B cell (primary cell): Measurements from ENCODE around the gene CHST15. TPM values are rescaled to one million over a fixed set of nuclear protein-coding genes. Genes with fewer than 3 reads are reported as not detected.

Experiments used
- ATAC-seq: fragments of 200-7000 bp; cut with Tn5 transposase; one replicate; pipeline ENCODE4 v1.10.0; 2021; ENCODE audit warnings: low read depth, mild to moderate bottlenecking, moderate number of reproducible peaks, moderate library complexity
- CTCF ChIA-PET: fragments of 350-600 bp; sonication (Branson Sonifier 250); formaldehyde crosslinking; loops from one replicate; lab custom pipeline; 2021; ENCODE audit warnings: antibody characterized with exemption, inconsistent platforms; lab: Charles Lee
- POLR2A ChIA-PET: fragments of 350-600 bp; sonication (Branson Sonifier 250); formaldehyde crosslinking; loops from one replicate; lab custom pipeline; 2021; ENCODE audit warnings: antibody characterized with exemption; lab: Charles Lee
- DNase-seq: peaks from one replicate; pipeline ENCODE4 v3.0.0; 2013
- H2AFZ ChIP-seq: 2 replicates; pipeline ENCODE4 v1.6.1; 2012; ENCODE audit warnings: mild to moderate bottlenecking, low read depth, low read length; ENCODE audit not compliant: insufficient read depth, poor library complexity, severe bottlenecking
- H3K27ac ChIP-seq, 2 donors: 1 replicate in 1 of 2; 2 replicates in 1 of 2; pipeline ENCODE4 v1.5.1; 2012 to 2013; ENCODE audit warnings: low read length in 2 of 2, mild to moderate bottlenecking in 2 of 2, moderate library complexity in 1 of 2
- H3K27me3 ChIP-seq, 4 experiments: fragments of 200-600 bp in 1 of 4; sonication (generic) in 1 of 4; replicated peaks in 1 of 4; 1 replicate in 2 of 4; 2 replicates in 2 of 4; pipeline versions ENCODE4 v1.6.1 to v1.7.0; 2013 to 2016; ENCODE audit warnings: low read length in 3 of 4, mild to moderate bottlenecking in 2 of 4, mixed read lengths in 1 of 4, moderate library complexity in 1 of 4; ENCODE audit not compliant: insufficient read depth in 4 of 4, control insufficient read depth in 3 of 4; ENCODE audit errors: control extremely low read depth in 1 of 4
- H3K36me3 ChIP-seq, 2 experiments: replicated peaks in 1 of 2; 1 replicate in 1 of 2; 2 replicates in 1 of 2; pipeline versions ENCODE4 v1.6.1 to v1.7.1; 2013; ENCODE audit warnings: low read length in 1 of 2; ENCODE audit not compliant: insufficient read depth in 2 of 2, control insufficient read depth in 1 of 2; ENCODE audit errors: control extremely low read depth in 1 of 2, extremely low read depth in 1 of 2
- H3K4me1 ChIP-seq, 2 donors: fragments of 200-600 bp in 1 of 2; sonication (generic) in 1 of 2; 1 replicate in 1 of 2; 2 replicates in 1 of 2; pipeline versions ENCODE4 v1.5.1 to v1.6.1; 2013 to 2017; ENCODE audit warnings: low read length in 2 of 2; ENCODE audit not compliant: control insufficient read depth in 2 of 2, insufficient read depth in 2 of 2
- H3K4me2 ChIP-seq: replicated peaks from 2 replicates; pipeline ENCODE3; 2012; ENCODE audit warnings: mild to moderate bottlenecking, low read depth, low read length; ENCODE audit not compliant: poor library complexity, severe bottlenecking
- H3K4me3 ChIP-seq, 5 experiments: fragments of 200-600 bp in 1 of 5; sonication (generic) in 1 of 5; 1 replicate in 3 of 5; 2 replicates in 2 of 5; pipeline versions ENCODE4 v1.5.1 to v1.7.0; 2011 to 2016; ENCODE audit warnings: low read length in 4 of 5, mild to moderate bottlenecking in 4 of 5, low read depth in 2 of 5, control low read depth in 1 of 5, moderate library complexity in 1 of 5; ENCODE audit not compliant: insufficient read depth in 1 of 5; ENCODE audit errors: control extremely low read depth in 1 of 5, extremely low read depth in 1 of 5
- H3K79me2 ChIP-seq: fragments of 200-600 bp; sonication (generic); one replicate; pipeline ENCODE4 v1.6.0; 2016; ENCODE audit warnings: low read length; ENCODE audit not compliant: control insufficient read depth, insufficient read depth
- H3K9ac ChIP-seq: fragments of 200-600 bp; sonication (generic); 2 replicates; pipeline ENCODE4 v1.6.1; 2017; ENCODE audit warnings: mild to moderate bottlenecking, low read length, moderate library complexity
- H3K9me3 ChIP-seq, 3 donors: one replicate each; pipeline versions ENCODE4 v1.6.1 to v1.7.1; 2013; ENCODE audit warnings: low read length in 2 of 3; ENCODE audit not compliant: control insufficient read depth in 2 of 3, insufficient read depth in 1 of 3; ENCODE audit errors: control extremely low read depth in 1 of 3
- H4K20me1 ChIP-seq: 2 replicates; pipeline ENCODE4 v1.6.0; 2012; ENCODE audit warnings: mild to moderate bottlenecking, low read length; ENCODE audit not compliant: insufficient read depth, control insufficient read depth, poor library complexity, severe bottlenecking
- H3K27ac Mint-ChIP-seq: one replicate; pipeline ENCODE4 v1.8.0; 2021; ENCODE audit warnings: mixed read lengths
- H3K27me3 Mint-ChIP-seq: one replicate; pipeline ENCODE4 v1.8.0; 2021; ENCODE audit warnings: mixed read lengths
- H3K4me1 Mint-ChIP-seq: one replicate; pipeline ENCODE4 v1.8.0; 2021; ENCODE audit warnings: mixed read lengths
- H3K4me3 Mint-ChIP-seq: one replicate; pipeline ENCODE4 v1.8.0; 2021; ENCODE audit warnings: mixed read lengths
- H3K9me3 Mint-ChIP-seq: one replicate; pipeline ENCODE4 v1.8.0; 2022; ENCODE audit warnings: mixed read lengths; ENCODE audit not compliant: insufficient read depth
- EZH2 ChIP-seq: IDR thresholded peaks from 2 replicates; pipeline ENCODE4 v1.6.1; 2012; ENCODE audit warnings: borderline replicate concordance, low read depth, mild to moderate bottlenecking, moderate library complexity, low read length; ENCODE audit not compliant: insufficient read depth, poor library complexity, severe bottlenecking
- WGBS: methylation state at CpG from one replicate; pipeline ENCODE4 v1.1.5; 2013; ENCODE audit warnings: missing lambda C conversion rate; ENCODE audit not compliant: insufficient coverage; 5-methylcytosine and 5-hydroxymethylcytosine counted together
- intact Hi-C: fragments of 100-400 bp; cut with micrococcal nuclease; formaldehyde crosslinking; loops from one replicate; pipeline ENCODE4 v1.10.0; 2022
- polyA plus RNA-seq: library from polyadenylated mRNA; depleted of rRNA; stranded (reverse); fragments of >200 nt; gene quantifications from 2 replicates; pipeline ENCODE4 v1.2.3, GENCODE V29; 2012
- total RNA-seq, 2 donors: library from RNA; stranded (reverse); fragments of 120-200 nt in 1 of 2; gene quantifications; 1 replicate in 1 of 2; 2 replicates in 1 of 2; pipeline versions ENCODE4 v1.2.3 to v1.2.4, GENCODE V29; 2013 to 2022
- TF ChIP-seq, protein P1 (sequence below): fragments of 200-600 bp; IDR thresholded peaks from one replicate; pipeline ENCODE4 v1.8.0; 2022; ENCODE audit warnings: antibody characterized with exemption, mild to moderate bottlenecking

Gene CHST15
- total and polyA plus RNA-seq, 2 donors (not counting 1 experiment from before 2014, with no cell fraction given), result 17.9 to 75.4 TPM

DNA sequence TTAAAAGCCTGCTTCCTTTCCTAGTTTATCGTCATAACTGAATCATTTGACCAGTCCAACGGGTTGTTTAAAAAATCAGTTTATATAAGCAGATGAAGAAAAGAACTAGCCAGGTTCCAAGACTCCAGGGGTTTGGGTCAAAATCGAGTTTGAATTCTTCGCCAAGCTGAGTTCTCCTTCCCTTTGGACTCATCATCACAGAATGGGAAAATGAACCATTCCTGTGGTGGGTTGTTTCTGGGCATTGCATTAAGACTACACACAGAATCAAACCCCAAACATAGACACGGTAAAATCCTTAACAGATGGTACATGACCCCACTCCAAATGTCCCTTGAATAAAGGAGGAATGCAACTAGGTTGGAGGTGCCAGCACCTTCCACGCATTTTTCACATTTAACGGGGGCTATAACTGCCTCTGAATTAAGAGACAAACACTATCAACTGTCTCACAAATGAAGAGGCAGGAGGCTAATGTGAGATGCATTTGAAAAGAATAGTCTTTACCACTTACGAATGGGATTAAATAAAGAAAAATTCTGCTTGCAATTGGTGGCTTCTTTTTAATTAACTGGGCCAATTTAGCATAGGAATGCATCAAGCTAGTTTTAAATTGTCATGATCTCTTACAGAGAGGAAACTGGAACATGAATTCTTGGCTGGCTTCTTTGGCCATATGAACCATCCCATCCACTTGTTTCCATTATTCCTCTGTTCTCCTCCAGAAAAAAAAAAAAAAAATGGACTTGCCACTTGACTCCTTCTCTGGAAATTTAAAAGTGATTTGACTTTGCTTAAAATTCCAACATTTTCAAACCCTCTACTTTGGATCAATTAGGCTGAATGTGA lies 61.1 kb downstream of the CHST15 start:
- POLR2A ChIA-PET, result no interaction called here
- no peak overlapping the region for H3K9ac ChIP-seq
- H3K4me1 ChIP-seq, result peaks cover 19 to 41% of the 10 kb centered on the region in 2 donors
- CTCF ChIA-PET, result interaction anchor here (0.8 to 2.7 kb wide), 3 partner anchors 38 to 357 kb away, joined by 3 to 13 read pairs (median 5); no protein-coding TSS in a partner anchor
- no CpG with 5 or more reads among the region's 8 CpGs for WGBS
- H3K79me2 ChIP-seq, result peaks cover 11% of the 10 kb centered on the region
- DNase-seq, result no peak
- Mint-ChIP-seq H3K27me3 (no peaks in the 10 kb centered on the region), H3K4me1 (peaks cover 25% of the 10 kb centered on the region), H3K9me3 (no peaks in the 10 kb centered on the region), H3K27ac (no peak overlapping the region), H3K4me3 (no peak overlapping the region)
- no peaks in the 10 kb centered on the region for H3K27me3 ChIP-seq
- no peak for ATAC-seq
- H2AFZ ChIP-seq, result no peak overlapping the region
- no peaks in the 10 kb centered on the region for H4K20me1 ChIP-seq
- no peak overlapping the region for H3K4me2 ChIP-seq
- H3K9me3 ChIP-seq, result no peaks in the 10 kb centered on the region
- H3K36me3 ChIP-seq, result peaks cover 0 to 37% of the 10 kb centered on the region in 2 experiments
- TF ChIP-seq EZH2, result no peak
- TF ChIP-seq, protein P1, sequence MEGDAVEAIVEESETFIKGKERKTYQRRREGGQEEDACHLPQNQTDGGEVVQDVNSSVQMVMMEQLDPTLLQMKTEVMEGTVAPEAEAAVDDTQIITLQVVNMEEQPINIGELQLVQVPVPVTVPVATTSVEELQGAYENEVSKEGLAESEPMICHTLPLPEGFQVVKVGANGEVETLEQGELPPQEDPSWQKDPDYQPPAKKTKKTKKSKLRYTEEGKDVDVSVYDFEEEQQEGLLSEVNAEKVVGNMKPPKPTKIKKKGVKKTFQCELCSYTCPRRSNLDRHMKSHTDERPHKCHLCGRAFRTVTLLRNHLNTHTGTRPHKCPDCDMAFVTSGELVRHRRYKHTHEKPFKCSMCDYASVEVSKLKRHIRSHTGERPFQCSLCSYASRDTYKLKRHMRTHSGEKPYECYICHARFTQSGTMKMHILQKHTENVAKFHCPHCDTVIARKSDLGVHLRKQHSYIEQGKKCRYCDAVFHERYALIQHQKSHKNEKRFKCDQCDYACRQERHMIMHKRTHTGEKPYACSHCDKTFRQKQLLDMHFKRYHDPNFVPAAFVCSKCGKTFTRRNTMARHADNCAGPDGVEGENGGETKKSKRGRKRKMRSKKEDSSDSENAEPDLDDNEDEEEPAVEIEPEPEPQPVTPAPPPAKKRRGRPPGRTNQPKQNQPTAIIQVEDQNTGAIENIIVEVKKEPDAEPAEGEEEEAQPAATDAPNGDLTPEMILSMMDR, result no peak
- H3K27ac ChIP-seq, result no peak overlapping the region
- H3K4me3 ChIP-seq, result no peak overlapping the region
- intact Hi-C loops, result no loop called here

DNA sequence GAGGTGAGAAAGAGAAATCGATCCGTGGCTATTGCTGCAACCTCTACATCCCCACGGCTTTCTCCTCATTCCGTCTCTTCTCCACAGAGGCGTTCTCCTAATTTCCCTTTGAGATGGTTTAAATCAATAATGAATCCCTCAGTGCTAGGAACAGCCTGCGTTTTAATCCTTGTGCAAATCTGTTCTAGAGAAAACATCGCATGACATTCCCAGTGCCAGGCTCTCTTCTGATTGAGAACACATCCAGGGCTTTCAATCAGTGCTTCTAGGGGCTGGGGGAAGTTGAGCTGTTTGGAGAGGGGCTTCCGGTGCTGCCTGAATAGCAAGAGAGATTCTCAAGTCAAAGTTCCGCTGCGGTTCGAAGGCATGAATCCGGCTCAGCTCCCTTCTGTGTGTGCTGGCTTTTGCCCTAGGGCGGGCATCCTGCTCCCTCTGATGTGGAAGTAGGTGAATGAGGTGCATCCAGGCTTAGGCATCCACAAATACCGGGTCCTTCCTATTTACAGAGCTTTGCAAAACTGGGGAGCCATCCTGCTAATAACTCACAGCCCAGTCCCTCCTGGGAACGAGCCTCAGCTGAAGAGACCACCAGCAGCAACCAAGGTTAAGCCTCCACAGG lies 62.8 kb downstream of the CHST15 start:
- POLR2A ChIA-PET, result interaction anchor here (1.2 kb wide), 1 partner anchor 49 kb away, joined by 3 read pairs; no protein-coding TSS in a partner anchor
- H2AFZ ChIP-seq, result no peak overlapping the region
- peaks cover 6% of the 10 kb centered on the region for H4K20me1 ChIP-seq
- H3K4me2 ChIP-seq, result no peak overlapping the region
- Mint-ChIP-seq H3K27me3 (no peaks in the 10 kb centered on the region), H3K27ac (no peak overlapping the region), H3K9me3 (no peaks in the 10 kb centered on the region), H3K4me1 (peaks cover 21% of the 10 kb centered on the region), H3K4me3 (no peak overlapping the region)
- WGBS, result 93% methylated on average over 8 of the region's 15 CpGs
- DNase-seq (no peak), ATAC-seq (no peak)
- CTCF ChIA-PET, result interaction anchor here (1.3 to 2.7 kb wide), 5 partner anchors 35 to 359 kb away, joined by 3 to 13 read pairs (median 4); no protein-coding TSS in a partner anchor
- no peaks in the 10 kb centered on the region for H3K27me3 ChIP-seq
- no peaks in the 10 kb centered on the region for H3K9me3 ChIP-seq
- no peak overlapping the region for H3K4me3 ChIP-seq
- H3K36me3 ChIP-seq, result peaks cover 0 to 30% of the 10 kb centered on the region in 2 experiments
- no peak overlapping the region for H3K27ac ChIP-seq
- H3K79me2 ChIP-seq, result peaks cover 10% of the 10 kb centered on the region
- H3K4me1 ChIP-seq, result peaks cover 12 to 33% of the 10 kb centered on the region in 2 donors
- TF ChIP-seq EZH2, result no peak
- TF ChIP-seq, protein P1, result no peak
- no peak overlapping the region for H3K9ac ChIP-seq
- intact Hi-C loops, result no loop called here
